Mesenchymal stem cell (in vitro differentiated cells and primary cell): ENCODE data around the gene BEGAIN.

ENCODE experiments used
- DNase-seq: peaks from one replicate; pipeline ENCODE4 v3.0.0-alpha.2; 2013
- H2AFZ ChIP-seq: one replicate; pipeline ENCODE4 v1.6.1; 2013; ENCODE audit warnings: low read depth, mild to moderate bottlenecking, control low read depth, inconsistent platforms, low read length, moderate library complexity
- H2AK5ac ChIP-seq: 2 replicates; pipeline ENCODE4 v1.6.1; 2013; ENCODE audit warnings: low read length, moderate library complexity, mild to moderate bottlenecking, inconsistent platforms; ENCODE audit not compliant: severe bottlenecking
- H2BK120ac ChIP-seq: one replicate; pipeline ENCODE4 v1.6.1; 2013; ENCODE audit warnings: low read depth, mild to moderate bottlenecking, inconsistent platforms, low read length, moderate library complexity
- H2BK12ac ChIP-seq, 2 experiments: one replicate each; pipeline ENCODE4 v1.6.1; 2013; ENCODE audit warnings: inconsistent platforms in 2 of 2, low read length in 2 of 2, mild to moderate bottlenecking in 2 of 2, moderate library complexity in 2 of 2, control low read depth in 1 of 2
- H2BK15ac ChIP-seq: one replicate; pipeline ENCODE4 v1.6.1; 2013; ENCODE audit warnings: mild to moderate bottlenecking, low read depth, inconsistent platforms; ENCODE audit not compliant: poor library complexity, severe bottlenecking
- H2BK5ac ChIP-seq: 2 replicates; pipeline ENCODE4 v1.6.1; 2013; ENCODE audit warnings: low read depth, mild to moderate bottlenecking, low read length, control low read depth, inconsistent platforms; ENCODE audit not compliant: poor library complexity, severe bottlenecking
- H3K14ac ChIP-seq, 2 experiments: one replicate each; pipeline ENCODE4 v1.6.1; 2013; ENCODE audit warnings: inconsistent platforms in 2 of 2, low read length in 2 of 2, control low read depth in 1 of 2, mild to moderate bottlenecking in 1 of 2, moderate library complexity in 1 of 2
- H3K18ac ChIP-seq, 2 experiments: one replicate each; pipeline ENCODE4 v1.6.1; 2013; ENCODE audit warnings: inconsistent platforms in 2 of 2, low read length in 2 of 2, control low read depth in 1 of 2, low read depth in 1 of 2, mild to moderate bottlenecking in 1 of 2
- H3K23ac ChIP-seq, 2 experiments: one replicate each; pipeline ENCODE4 v1.6.1; 2013; ENCODE audit warnings: inconsistent platforms in 2 of 2, low read length in 2 of 2, mild to moderate bottlenecking in 2 of 2, moderate library complexity in 2 of 2, control low read depth in 1 of 2
- H3K27ac ChIP-seq: 2 replicates; pipeline ENCODE4 v1.5.1; 2013; ENCODE audit warnings: mild to moderate bottlenecking, moderate library complexity, low read length, control low read depth, inconsistent platforms; ENCODE audit not compliant: poor library complexity, severe bottlenecking
- H3K27me3 ChIP-seq, 2 experiments: 2 replicates each; pipeline versions ENCODE4 v1.6.1 to v1.7.0; 2013; ENCODE audit warnings: low read length in 2 of 2, mild to moderate bottlenecking in 2 of 2, moderate library complexity in 2 of 2, control low read depth in 1 of 2, inconsistent platforms in 1 of 2; ENCODE audit not compliant: control insufficient read depth in 1 of 2, insufficient read depth in 1 of 2
- H3K36me3 ChIP-seq, 2 experiments: 2 replicates each; pipeline versions ENCODE4 v1.6.1 to v1.7.0; 2013; ENCODE audit warnings: low read length in 2 of 2, control low read depth in 1 of 2, inconsistent platforms in 1 of 2, low read depth in 1 of 2, mild to moderate bottlenecking in 1 of 2; ENCODE audit not compliant: insufficient read depth in 2 of 2, control insufficient read depth in 1 of 2
- H3K4ac ChIP-seq, 2 experiments: one replicate each; pipeline ENCODE4 v1.6.1; 2013; ENCODE audit warnings: inconsistent platforms in 2 of 2, low read length in 2 of 2, mild to moderate bottlenecking in 2 of 2, moderate library complexity in 2 of 2, control low read depth in 1 of 2, low read depth in 1 of 2
- H3K4me1 ChIP-seq: 2 replicates; pipeline ENCODE4 v1.6.1; 2013; ENCODE audit warnings: low read depth, low read length, control low read depth; ENCODE audit not compliant: control insufficient read depth, insufficient read depth
- H3K4me2 ChIP-seq: 2 replicates; pipeline ENCODE4 v1.6.1; 2013; ENCODE audit warnings: low read length, mild to moderate bottlenecking, inconsistent platforms; ENCODE audit not compliant: poor library complexity, severe bottlenecking
- H3K4me3 ChIP-seq, 2 experiments: 2 replicates each; pipeline versions ENCODE4 v1.5.1 to v1.7.0; 2013; ENCODE audit warnings: low read length in 2 of 2, mild to moderate bottlenecking in 2 of 2, control low read depth in 1 of 2, low read depth in 1 of 2; ENCODE audit not compliant: insufficient read depth in 1 of 2
- H3K79me1 ChIP-seq: replicated peaks from 2 replicates; pipeline ENCODE4 v1.6.1; 2013; ENCODE audit warnings: mild to moderate bottlenecking, control low read depth, low read length, inconsistent platforms; ENCODE audit not compliant: poor library complexity, severe bottlenecking
- H3K9ac ChIP-seq: 2 replicates; pipeline ENCODE4 v1.7.0; 2013; ENCODE audit warnings: mild to moderate bottlenecking, low read length, moderate library complexity
- H3K9me3 ChIP-seq: 2 replicates; pipeline ENCODE4 v1.7.0; 2013; ENCODE audit warnings: mild to moderate bottlenecking, low read length; ENCODE audit not compliant: control insufficient read depth
- H4K8ac ChIP-seq: one replicate; pipeline ENCODE4 v1.6.1; 2013; ENCODE audit warnings: inconsistent platforms, mild to moderate bottlenecking, low read length, moderate library complexity
- H4K91ac ChIP-seq: one replicate; pipeline ENCODE4 v1.6.1; 2013; ENCODE audit warnings: mild to moderate bottlenecking, low read length, inconsistent platforms
- WGBS: methylation state at CpG from one replicate; pipeline ENCODE4 v1.1.7; 2013; ENCODE audit warnings: mixed read lengths; 5-methylcytosine and 5-hydroxymethylcytosine counted together

Gene BEGAIN

GRCh38 chr14:100594625-100594951, 7.4 kb upstream of the BEGAIN start:
- Histone ChIP-seq H3K23ac (no peak overlapping the region), H3K4me2 (no peak overlapping the region), H3K9me3 (no peaks in the 10 kb centered on the region), H3K4me3 (no peak overlapping the region), H3K14ac (no peak overlapping the region), H3K36me3 (no peaks in the 10 kb centered on the region), H3K18ac (no peak overlapping the region), H3K27ac (no peak overlapping the region), H3K27me3 (peaks cover 30 to 96% of the 10 kb centered on the region in 2 experiments), H2BK12ac (no peak overlapping the region), H2AFZ (no peak overlapping the region), H4K8ac (no peak overlapping the region), H2BK15ac (no peak overlapping the region), H2AK5ac (no peak overlapping the region), H2BK120ac (no peak overlapping the region), H3K4ac (no peak overlapping the region), H3K9ac (no peak overlapping the region), H2BK5ac (no peak overlapping the region), H4K91ac (no peak overlapping the region), H3K4me1 (peaks cover 2% of the 10 kb centered on the region), H3K79me1 (no peaks in the 10 kb centered on the region)
- no peak for DNase-seq
- 75% methylated on average over 5 of the region's 5 CpGs for WGBS

- no peaks in the 10 kb centered on the region for H3K36me3 ChIP-seq
- H2BK5ac ChIP-seq = no peak overlapping the region
- H2BK12ac ChIP-seq = no peak overlapping the region
- H3K4me3 ChIP-seq = no peak overlapping the region
- no peak overlapping the region for H3K18ac ChIP-seq
- peaks cover 2% of the 10 kb centered on the region for H3K4me1 ChIP-seq
- no peak overlapping the region for H3K14ac ChIP-seq
- H4K8ac ChIP-seq = no peak overlapping the region
- no peak overlapping the region for H2AK5ac ChIP-seq
- DNase-seq = no peak
- no peak overlapping the region for H3K4ac ChIP-seq
- no peak overlapping the region for H3K4me2 ChIP-seq
- no peak overlapping the region for H2BK15ac ChIP-seq
- H3K79me1 ChIP-seq = no peaks in the 10 kb centered on the region
- no peak overlapping the region for H3K23ac ChIP-seq
- H2BK120ac ChIP-seq = no peak overlapping the region
- no peak overlapping the region for H4K91ac ChIP-seq
- no peaks in the 10 kb centered on the region for H3K9me3 ChIP-seq
- 86% methylated on average over 27 of the region's 27 CpGs for WGBS
- no peak overlapping the region for H3K27ac ChIP-seq
- no peak overlapping the region for H3K9ac ChIP-seq
- no peak overlapping the region for H2AFZ ChIP-seq
- H3K27me3 ChIP-seq = peaks cover 30 to 94% of the 10 kb centered on the region in 2 experiments
Observed at GRCh38 chr14:100593751-100594624, 6.8 kb upstream of the BEGAIN start.

- Histone ChIP-seq H3K9me3 (no peaks in the 10 kb centered on the region), H2BK12ac (no peak overlapping the region), H3K79me1 (no peaks in the 10 kb centered on the region), H3K18ac (no peak overlapping the region), H2AK5ac (no peak overlapping the region), H3K27ac (no peak overlapping the region), H3K4me1 (peaks cover 4% of the 10 kb centered on the region), H2AFZ (no peak overlapping the region), H3K4me2 (no peak overlapping the region), H2BK15ac (no peak overlapping the region), H3K23ac (no peak overlapping the region), H3K4ac (no peak overlapping the region), H3K36me3 (no peaks in the 10 kb centered on the region), H3K27me3 (peaks cover 39 to 94% of the 10 kb centered on the region in 2 experiments), H4K8ac (no peak overlapping the region), H4K91ac (no peak overlapping the region), H3K4me3 (no peak overlapping the region), H2BK5ac (no peak overlapping the region), H3K9ac (no peak overlapping the region), H2BK120ac (no peak overlapping the region), H3K14ac (no peak overlapping the region)
- DNase-seq = no peak
- WGBS = 79% methylated on average over 4 of the region's 4 CpGs
Observed at GRCh38 chr14:100592972-100593371, 5.8 kb upstream of the BEGAIN start.

- H3K4me3 ChIP-seq = no peak overlapping the region
- WGBS = 88% methylated on average over 10 of the region's 10 CpGs
- DNase-seq = no peak
- no peak overlapping the region for H4K8ac ChIP-seq
- no peak overlapping the region for H2BK5ac ChIP-seq
- H3K14ac ChIP-seq = no peak overlapping the region
- H3K36me3 ChIP-seq = no peaks in the 10 kb centered on the region
- no peak overlapping the region for H2BK15ac ChIP-seq
- H2AK5ac ChIP-seq = no peak overlapping the region
- H3K79me1 ChIP-seq = no peaks in the 10 kb centered on the region
- no peak overlapping the region for H3K27ac ChIP-seq
- H2BK12ac ChIP-seq = no peak overlapping the region
- peaks cover 39 to 95% of the 10 kb centered on the region in 2 experiments for H3K27me3 ChIP-seq
- H2BK120ac ChIP-seq = no peak overlapping the region
- no peak overlapping the region for H3K23ac ChIP-seq
- no peak overlapping the region for H3K4me2 ChIP-seq
- H4K91ac ChIP-seq = no peak overlapping the region
- no peak overlapping the region for H3K4ac ChIP-seq
- H2AFZ ChIP-seq = no peak overlapping the region
- H3K9me3 ChIP-seq = no peaks in the 10 kb centered on the region
- no peak overlapping the region for H3K9ac ChIP-seq
- H3K18ac ChIP-seq = no peak overlapping the region
- peaks cover 9% of the 10 kb centered on the region for H3K4me1 ChIP-seq
Observed at GRCh38 chr14:100592461-100592891, 5.3 kb upstream of the BEGAIN start.
